ENCODE measurements around the gene SLC40A1. TPM values are rescaled to one million over a fixed set of nuclear protein-coding genes. Genes with fewer than 3 reads are reported as not detected.

Gene SLC40A1
- total RNA-seq, 1 experiment from 2014 or later, result not detected

DNA sequence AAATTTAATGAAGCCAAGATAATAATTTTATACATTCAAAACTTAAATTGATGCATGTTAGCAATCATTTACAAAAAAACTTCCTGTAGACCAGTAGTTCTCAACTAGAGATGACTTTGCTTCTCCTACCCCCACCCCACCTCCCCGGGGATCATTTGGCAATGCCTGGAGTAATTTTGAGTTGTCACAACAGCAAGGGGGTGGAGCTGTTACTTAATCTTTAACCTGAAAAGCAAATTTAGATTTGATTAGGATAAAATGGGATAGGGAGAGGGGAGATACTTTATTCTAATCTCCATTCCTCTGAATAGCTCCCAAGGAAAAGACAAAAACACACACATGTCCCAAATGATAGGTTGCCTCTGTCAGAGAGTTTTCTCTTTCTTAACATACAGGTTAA lies 4.2 kb downstream of the SLC40A1 start:
- Histone ChIP-seq H3T11ph (ENCODE audit: low read length) (no peak overlapping the region), H4K20me1 (ENCODE audit: control insufficient read depth, insufficient read depth, insufficient read length) (no peaks in the 10 kb centered on the region), H3K4me2 (ENCODE audit: insufficient read depth, insufficient read length, low read length) (no peak overlapping the region), H3K79me1 (ENCODE audit: insufficient read depth, low read depth, low read length, poor library complexity, severe bottlenecking) (no peaks in the 10 kb centered on the region), H4K91ac (ENCODE audit: insufficient read length, low read depth, low read length) (no peak overlapping the region), H3K56ac (ENCODE audit: insufficient read length, low read depth, low read length) (no peak overlapping the region), H2AK5ac (ENCODE audit: insufficient read length, low read length) (no peak overlapping the region), H2BK20ac (ENCODE audit: low read depth, low read length, poor library complexity, severe bottlenecking) (no peak overlapping the region), H3K79me2 (ENCODE audit: insufficient read depth, low read length) (no peaks in the 10 kb centered on the region), H3K9ac (ENCODE audit: extremely low read depth, insufficient read length, low read length) (no peak overlapping the region), H3K9me3 (ENCODE audit: control insufficient read depth, low read depth, low read length) (no peaks in the 10 kb centered on the region), H3K4me1 (ENCODE audit: insufficient read depth, low read length) (no peaks in the 10 kb centered on the region), H3K18ac (ENCODE audit: insufficient read length, low read depth, low read length) (no peak overlapping the region), H2BK5ac (ENCODE audit: insufficient read length, low read length) (no peak overlapping the region), H2AFZ (ENCODE audit: low read length) (no peak overlapping the region), H3K27ac (ENCODE audit: insufficient read length, low read depth, low read length) (no peak overlapping the region), H4K8ac (replicated peaks; ENCODE audit: insufficient read length, low read depth, low read length) (no peak overlapping the region), H3K23me2 (ENCODE audit: insufficient read length, low read depth, low read length, poor library complexity, severe bottlenecking) (no peaks in the 10 kb centered on the region), H4K5ac (ENCODE audit: insufficient read length, low read depth, low read length) (no peak overlapping the region), H2BK15ac (ENCODE audit: low read depth, low read length) (no peak overlapping the region), H3K4ac (ENCODE audit: low read depth, low read length) (no peak overlapping the region), H2BK120ac (ENCODE audit: low read depth, low read length, poor library complexity, severe bottlenecking) (no peak overlapping the region), H3K14ac (ENCODE audit: insufficient read depth, low read length) (no peak overlapping the region), H3K27me3 (ENCODE audit: insufficient read depth, low read length) (peaks cover 29% of the 10 kb centered on the region; the same call in 1 of the 2 replicates), H3K23ac (ENCODE audit: insufficient read length, low read depth, low read length) (no peak overlapping the region), H2BK12ac (ENCODE audit: insufficient read length, low read depth, low read length) (no peak overlapping the region)
- Mint-ChIP-seq H3K4me3 (no peak overlapping the region), H3K4me1 (peaks cover 11 to 12% of the 10 kb centered on the region in 2 experiments), H3K27ac (no peak overlapping the region), H3K9me3 (no peaks in the 10 kb centered on the region; a peak in 1 of 5 replicates), H3K36me3 (ENCODE audit: insufficient read depth in 1 of 3, low read depth in 3 of 3) (no peaks in the 10 kb centered on the region), H3K27me3 (ENCODE audit: low read depth) (peaks cover 92% of the 10 kb centered on the region)
- no CpG with 5 or more reads among the region's 1 CpG for WGBS (ENCODE audit: extremely low coverage, insufficient read length, low lambda C conversion rate)
- no peak for TF ChIP-seq CTCF (conservative IDR thresholded peaks at IDR 0.05)
- no peak for DNase-seq
